AG04449 (cell line): ENCODE data around the gene TMEM123.

Source experiments
- CTCF ChIA-PET: fragments of 350-600 bp; formaldehyde crosslinking; extraction: SDS; loops from one replicate; lab custom pipeline; 2021; ENCODE audit warnings: antibody characterized with exemption; lab: Yijun Ruan, JAX
- POLR2A ChIA-PET: fragments of 400-600, 350-600 bp; formaldehyde crosslinking; extraction: SDS; loops from one replicate; lab custom pipeline; 2020; ENCODE audit warnings: antibody characterized with exemption, inconsistent platforms; lab: Yijun Ruan, JAX
- DNase-seq: peaks from one replicate; pipeline ENCODE4 v3.0.0-alpha.2; 2010; ENCODE audit warnings: low read depth, low spot score
- H3K4me3 ChIP-seq: 2 replicates; pipeline ENCODE4 v1.5.1; 2011; ENCODE audit warnings: low read depth, mild to moderate bottlenecking, control low read depth, low read length
- CTCF ChIP-seq: IDR thresholded peaks from one replicate; pipeline ENCODE4 v1.5.1; 2011; ENCODE audit warnings: mild to moderate bottlenecking, moderate library complexity, low read length, control low read depth, inconsistent platforms; ENCODE audit not compliant: insufficient read depth; ENCODE audit errors: missing control alignments

TMEM123 gene

GRCh38 chr11:102478673-102479299 is 26.2 kb upstream of the TMEM123 start:
- H3K4me3 ChIP-seq, result no peak overlapping the region
- no peak for TF ChIP-seq CTCF
- ChIA-PET POLR2A (no interaction called here), CTCF (interaction anchor here (1.2 to 1.8 kb wide), 3 partner anchors 17 to 137 kb away, joined by 3 to 6 read pairs (median 4); no protein-coding TSS in a partner anchor)
- DNase-seq, result no peak

GRCh38 chr11:102476812-102477211 is 24.2 kb upstream of the TMEM123 start:
- ChIA-PET CTCF (interaction anchor here (0.9 to 1.7 kb wide), 6 partner anchors 9 to 188 kb away, joined by 3 to 8 read pairs (median 4); no protein-coding TSS in a partner anchor), POLR2A (no interaction called here)
- no peak for TF ChIP-seq CTCF
- DNase-seq, result no peak
- H3K4me3 ChIP-seq, result no peak overlapping the region

- TF ChIP-seq CTCF, result no peak
- POLR2A ChIA-PET, result no interaction called here
- no peak for DNase-seq
- CTCF ChIA-PET, result interaction anchor here (0.7 to 1.6 kb wide), 7 partner anchors 9 to 188 kb away, joined by 3 to 8 read pairs (median 3); no protein-coding TSS in a partner anchor
- no peak overlapping the region for H3K4me3 ChIP-seq
Measured at GRCh38 chr11:102476069-102476468, 23.5 kb upstream of the TMEM123 start.

- POLR2A ChIA-PET, result no interaction called here
- no peak overlapping the region for H3K4me3 ChIP-seq
- CTCF ChIA-PET, result interaction anchor here (1.3 kb wide), 1 partner anchor 83 kb away, joined by 4 read pairs; no protein-coding TSS in a partner anchor
- DNase-seq, result no peak
- no peak for TF ChIP-seq CTCF
Measured at GRCh38 chr11:102473543-102473942, 21.0 kb upstream of the TMEM123 start.

GRCh38 chr11:102472127-102472526 is 19.6 kb upstream of the TMEM123 start:
- H3K4me3 ChIP-seq, result no peak overlapping the region
- no peak for DNase-seq
- CTCF ChIA-PET, result no interaction called here
- no peak for TF ChIP-seq CTCF
- POLR2A ChIA-PET, result no interaction called here

GRCh38 chr11:102471474-102471873 is 18.9 kb upstream of the TMEM123 start:
- ChIA-PET CTCF (interaction anchor here (0.8 kb wide), 1 partner anchor 15 kb away, joined by 3 read pairs; no protein-coding TSS in a partner anchor), POLR2A (no interaction called here)
- TF ChIP-seq CTCF, result no peak
- no peak for DNase-seq
- no peak overlapping the region for H3K4me3 ChIP-seq
